ENCODE measurements around the gene VWA1. TPM values are rescaled to one million over a fixed set of nuclear protein-coding genes. Genes with fewer than 3 reads are reported as not detected.

VWA1 gene
- total and polyA plus RNA-seq, 2 of the 4 experiments (the other 2 are of a cell fraction): 1.1 to 6.1 TPM

DNA sequence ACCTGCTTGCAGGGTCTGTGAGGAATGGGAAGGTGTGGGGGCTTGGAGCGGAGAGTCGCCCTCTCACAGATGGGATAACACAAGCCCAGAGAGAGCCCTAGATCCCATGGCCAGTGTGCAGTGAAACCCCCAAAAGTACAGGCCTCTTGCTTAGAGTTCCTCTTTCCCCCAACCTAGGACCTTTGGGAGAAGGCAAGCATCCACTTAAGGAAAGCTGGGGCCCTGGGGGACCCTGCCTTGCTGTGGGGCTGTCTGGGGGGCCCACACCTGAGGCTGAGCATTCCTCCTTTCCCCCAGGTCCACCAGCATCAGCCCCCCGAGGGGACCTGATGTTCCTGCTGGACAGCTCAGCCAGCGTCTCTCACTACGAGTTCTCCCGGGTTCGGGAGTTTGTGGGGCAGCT is 1.1 kb downstream of the VWA1 start:
- no peak overlapping the region for H3K14ac ChIP-seq (replicated peaks; ENCODE audit: low read depth, low read length)
- in situ Hi-C loops (cut with MboI; ENCODE audit: low sequenced_read_pairs): no loop called here
- H2AFZ ChIP-seq (replicated peaks; ENCODE audit: low read length, poor library complexity): no peak overlapping the region
- no peak overlapping the region for H2AK9ac ChIP-seq (replicated peaks; ENCODE audit: low read depth, low read length, poor library complexity)
- no peak overlapping the region for H2AK5ac ChIP-seq (ENCODE audit: low read depth, low read length)
- peaks cover 14% of the 10 kb centered on the region; the same call in 1 of the 2 replicates for H3K4me1 ChIP-seq (ENCODE audit: control insufficient read depth, insufficient read depth, low read length)
- H3K36me3 ChIP-seq (ENCODE audit: control insufficient read depth, insufficient read depth, low read length): no peaks in the 10 kb centered on the region
- no peak overlapping the region for H3K4me3 ChIP-seq (ENCODE audit: insufficient read depth, low read depth, low read length)
- no peak overlapping the region for H2BK20ac ChIP-seq (ENCODE audit: low read depth, low read length)
- no peak overlapping the region for H3K27ac ChIP-seq (ENCODE audit: insufficient read depth, low read length)
- no TSS peak for BruUV-seq (replicated peaks)
- intact Hi-C loops (cut with micrococcal nuclease): no loop called here
- no peak overlapping the region for H3K4ac ChIP-seq (ENCODE audit: low read depth, low read length)
- DNase-seq: no peak
- 0 out of 4 replicates have a peak, but pooled peaks cover 0 to 3% of the 10 kb centered on the region in 2 experiments for H3K79me1 ChIP-seq (ENCODE audit: low read depth in 1 of 2, low read length in 2 of 2)
- H4K8ac ChIP-seq (ENCODE audit: low read depth in 2 of 2, low read length in 2 of 2): no peak overlapping the region
- no peak overlapping the region for H2BK5ac ChIP-seq (ENCODE audit: low read depth, low read length, poor library complexity, severe bottlenecking)
- no peaks in the 10 kb centered on the region for H3K9me3 ChIP-seq (ENCODE audit: control insufficient read depth, insufficient read depth, low read length)
- WGBS, 2 experiments (ENCODE audit: extremely low coverage in 2 of 2, insufficient read length in 1 of 2): 94% methylated on average over 4 of the region's 7 CpGs; no CpG with 5 or more reads in 1 of the 2 experiments
- H3K23ac ChIP-seq (ENCODE audit: low read depth, low read length): peak overlapping the region; percentile 38; the same call in 1 of the 2 replicates
- H3K9me1 ChIP-seq (ENCODE audit: insufficient read depth, low read length): 0 out of 2 replicates have a peak, but pooled peaks cover 7% of the 10 kb centered on the region
- no peak overlapping the region for H3K56ac ChIP-seq (ENCODE audit: extremely low read depth, insufficient read depth, low read length)
- ChIA-PET CTCF (interaction anchor here (0.5 kb wide), 1 partner anchor 11 kb away, joined by 4 read pairs; no protein-coding TSS in a partner anchor), POLR2A (ENCODE audit: unreplicated experiment) (no interaction called here)
- H2BK15ac ChIP-seq (ENCODE audit: low read depth, low read length): no peak overlapping the region
- TF ChIP-seq POLR2A (IDR thresholded peaks at IDR 0.05; ENCODE audit: low read depth, low read length) (no peak), FOS (IDR thresholded peaks at IDR 0.05; ENCODE audit: low read depth, low read length) (no peak), RAD21 (IDR thresholded peaks at IDR 0.05; ENCODE audit: low read length) (no peak), MAFK (IDR thresholded peaks at IDR 0.05; ENCODE audit: low read depth, low read length) (no peak), NFE2L2 (IDR thresholded peaks at IDR 0.05; ENCODE audit: low read depth, low read length) (no peak), BHLHE40 (IDR thresholded peaks at IDR 0.05; ENCODE audit: low read depth, low read length) (no peak), ELK1 (IDR thresholded peaks at IDR 0.05; ENCODE audit: borderline replicate concordance, low read depth, low read length) (no peak), RFX5 (IDR thresholded peaks at IDR 0.05; ENCODE audit: low read depth, low read length) (no peak), CHD1 (IDR thresholded peaks at IDR 0.05; ENCODE audit: low read depth, low read length) (no peak), MAZ (IDR thresholded peaks at IDR 0.05; ENCODE audit: borderline replicate concordance, low read depth, low read length) (no peak), RCOR1 (IDR thresholded peaks at IDR 0.05; ENCODE audit: insufficient replicate concordance, low read length) (no peak), MXI1 (IDR thresholded peaks at IDR 0.05; ENCODE audit: borderline replicate concordance, low read depth, low read length) (no peak), USF2 (IDR thresholded peaks at IDR 0.05; ENCODE audit: low read depth, low read length) (no peak), SMC3 (IDR thresholded peaks at IDR 0.05; ENCODE audit: low read depth, low read length) (no peak), CEBPB (IDR thresholded peaks at IDR 0.05; ENCODE audit: low read depth, low read length) (no peak)
- TF ChIP-seq, protein P1, sequence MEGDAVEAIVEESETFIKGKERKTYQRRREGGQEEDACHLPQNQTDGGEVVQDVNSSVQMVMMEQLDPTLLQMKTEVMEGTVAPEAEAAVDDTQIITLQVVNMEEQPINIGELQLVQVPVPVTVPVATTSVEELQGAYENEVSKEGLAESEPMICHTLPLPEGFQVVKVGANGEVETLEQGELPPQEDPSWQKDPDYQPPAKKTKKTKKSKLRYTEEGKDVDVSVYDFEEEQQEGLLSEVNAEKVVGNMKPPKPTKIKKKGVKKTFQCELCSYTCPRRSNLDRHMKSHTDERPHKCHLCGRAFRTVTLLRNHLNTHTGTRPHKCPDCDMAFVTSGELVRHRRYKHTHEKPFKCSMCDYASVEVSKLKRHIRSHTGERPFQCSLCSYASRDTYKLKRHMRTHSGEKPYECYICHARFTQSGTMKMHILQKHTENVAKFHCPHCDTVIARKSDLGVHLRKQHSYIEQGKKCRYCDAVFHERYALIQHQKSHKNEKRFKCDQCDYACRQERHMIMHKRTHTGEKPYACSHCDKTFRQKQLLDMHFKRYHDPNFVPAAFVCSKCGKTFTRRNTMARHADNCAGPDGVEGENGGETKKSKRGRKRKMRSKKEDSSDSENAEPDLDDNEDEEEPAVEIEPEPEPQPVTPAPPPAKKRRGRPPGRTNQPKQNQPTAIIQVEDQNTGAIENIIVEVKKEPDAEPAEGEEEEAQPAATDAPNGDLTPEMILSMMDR (conservative IDR thresholded peaks at IDR 0.05; ENCODE audit: low read depth, low read length): no peak
- no peak for ATAC-seq (ENCODE audit: low read depth)
- no peak overlapping the region for H4K91ac ChIP-seq (ENCODE audit: insufficient read depth, low read depth, low read length)
- H4K5ac ChIP-seq (ENCODE audit: low read depth, low read length): no peak overlapping the region
- H4K20me1 ChIP-seq (ENCODE audit: insufficient read depth, low read length): no peaks in the 10 kb centered on the region
- no peak overlapping the region for H3K18ac ChIP-seq (ENCODE audit: low read depth, low read length)
- no peak overlapping the region for H2BK120ac ChIP-seq (ENCODE audit: low read depth, low read length)
- no peak overlapping the region for H3K4me2 ChIP-seq (ENCODE audit: low read depth, low read length)
- H3K9ac ChIP-seq (ENCODE audit: low read depth, low read length): no peak overlapping the region
- dilution Hi-C loops (cut with HindIII; ENCODE audit: low sequenced_read_pairs, unreplicated experiment): no loop called here
- H3K27me3 ChIP-seq (ENCODE audit: control insufficient read depth, insufficient read depth, low read length): no peaks in the 10 kb centered on the region; the same call in 1 of the 2 replicates

All from IMR-90 (cell line).